HepG2 (cell line): Measurements from ENCODE around the gene PFDN2. TPM values are rescaled to one million over a fixed set of nuclear protein-coding genes. Genes with fewer than 3 reads are reported as not detected.

Experiments
- BCL3 ChIP-seq: sonication (generic); formaldehyde crosslinking; IDR thresholded peaks from 2 replicates; pipeline ENCODE4 v1.5.1; 2020; ENCODE audit warnings: mild to moderate bottlenecking, missing genetic modification reagents, moderate library complexity
- GATA4 ChIP-seq: sonication (generic); IDR thresholded peaks from 2 replicates; pipeline ENCODE4 v1.6.1; 2016; ENCODE audit warnings: antibody characterized with exemption, low read depth, borderline replicate concordance
- GATAD1 ChIP-seq: IDR thresholded peaks from 2 replicates; pipeline ENCODE4 v1.6.1; 2016; ENCODE audit warnings: missing genetic modification reagents, missing compliant biosample characterization
- GPN1 ChIP-seq: sonication (generic); formaldehyde crosslinking; IDR thresholded peaks from 2 replicates; pipeline ENCODE4 v1.5.1; 2020; ENCODE audit warnings: missing genetic modification reagents, borderline replicate concordance
- GTF3A ChIP-seq: sonication (generic); formaldehyde crosslinking; conservative IDR thresholded peaks from 2 replicates; pipeline ENCODE4 v1.4.0; 2020; ENCODE audit warnings: mild to moderate bottlenecking, missing genetic modification reagents
- IRX3 ChIP-seq: sonication (generic); formaldehyde crosslinking; IDR thresholded peaks from 2 replicates; pipeline ENCODE4 v1.8.1; 2023; ENCODE audit warnings: mild to moderate bottlenecking, low read depth, missing genetic modification reagents, borderline replicate concordance
- MED8 ChIP-seq: sonication (generic); formaldehyde crosslinking; IDR thresholded peaks from 2 replicates; pipeline ENCODE4 v1.8.1; 2023; ENCODE audit warnings: mild to moderate bottlenecking, missing genetic modification reagents; ENCODE audit not compliant: insufficient replicate concordance
- MEIS2 ChIP-seq: sonication (generic); formaldehyde crosslinking; IDR thresholded peaks from 2 replicates; pipeline ENCODE4 v1.9.0; 2021; ENCODE audit warnings: mild to moderate bottlenecking, missing genetic modification reagents
- POLR2AphosphoS5 ChIP-seq: IDR thresholded peaks from 2 replicates; pipeline ENCODE4 v1.6.1; 2012; ENCODE audit warnings: low read depth, low read length
- RORA ChIP-seq: sonication (generic); formaldehyde crosslinking; IDR thresholded peaks from 2 replicates; pipeline ENCODE4 v1.5.0; 2020; ENCODE audit warnings: mild to moderate bottlenecking, missing genetic modification reagents, moderate library complexity
- SIX1 ChIP-seq: sonication (generic); formaldehyde crosslinking; IDR thresholded peaks from 2 replicates; pipeline ENCODE4 v1.4.0; 2020; ENCODE audit warnings: missing genetic modification reagents, borderline replicate concordance
- SIX4 ChIP-seq: sonication (generic); formaldehyde crosslinking; IDR thresholded peaks from 2 replicates; pipeline ENCODE4 v1.4.0; 2020; ENCODE audit warnings: missing genetic modification reagents
- SKI ChIP-seq: fragments of 450-650 bp; IDR thresholded peaks from one replicate; pipeline ENCODE4 v1.6.1; 2018; ENCODE audit warnings: mild to moderate bottlenecking; ENCODE audit not compliant: partially characterized antibody
- SPEN ChIP-seq: sonication (generic); formaldehyde crosslinking; IDR thresholded peaks from 2 replicates; pipeline ENCODE4 v1.5.1; 2020; ENCODE audit warnings: low read depth, mild to moderate bottlenecking, missing genetic modification reagents
- THAP11 ChIP-seq: IDR thresholded peaks from 2 replicates; pipeline ENCODE4 v1.6.1; 2016; ENCODE audit warnings: missing biosample characterization, missing genetic modification reagents
- ZFAT ChIP-seq: sonication (generic); formaldehyde crosslinking; conservative IDR thresholded peaks from 2 replicates; pipeline ENCODE4 v1.8.1; 2023; ENCODE audit warnings: missing genetic modification reagents, inconsistent platforms
- ZNF44 ChIP-seq: sonication (generic); formaldehyde crosslinking; IDR thresholded peaks from 2 replicates; pipeline ENCODE4 v1.5.1; 2020; ENCODE audit warnings: mild to moderate bottlenecking, missing genetic modification reagents
- ZNF556 ChIP-seq: sonication (generic); formaldehyde crosslinking; IDR thresholded peaks from 2 replicates; pipeline ENCODE4 v1.4.0; 2020; ENCODE audit warnings: mild to moderate bottlenecking, missing genetic modification reagents, borderline replicate concordance
- ZNF567 ChIP-seq: sonication (generic); formaldehyde crosslinking; IDR thresholded peaks from 2 replicates; pipeline ENCODE4 v1.8.1; 2023; ENCODE audit warnings: mild to moderate bottlenecking, missing genetic modification reagents, borderline replicate concordance
- ZNF749 ChIP-seq: sonication (generic); formaldehyde crosslinking; IDR thresholded peaks from 2 replicates; pipeline ENCODE4 v1.8.0; 2022; ENCODE audit warnings: mild to moderate bottlenecking, missing genetic modification reagents, moderate library complexity, borderline replicate concordance
- polyA plus RNA-seq, 8 experiments: library from polyadenylated mRNA; depleted of rRNA in 3 of 8; stranded (reverse) in 7 of 8; unstranded in 1 of 8; fragments of >200 nt; fragmentation: Illumina TruSeq in 4 of 8; extraction: Trizol in 4 of 8; gene quantifications; 2 replicates each; pipeline versions ENCODE4 v1.2.1 to v1.2.3, GENCODE V29; 2011 to 2016; ENCODE audit warnings: low read depth in 4 of 8, missing spikeins in 1 of 8, mixed read lengths in 1 of 8; ENCODE audit not compliant: insufficient read depth in 1 of 8
- total RNA-seq, 5 experiments: library from RNA; depleted of rRNA; stranded (reverse); fragments of >200 nt; fragmentation: Illumina TruSeq; extraction: Trizol; gene quantifications; 2 replicates each; pipeline ENCODE4 v1.2.3, GENCODE V29; 2016; ENCODE audit warnings: low read depth in 1 of 5
- TF ChIP-seq, protein P1 (sequence below): sonication (generic); formaldehyde crosslinking; IDR thresholded peaks from 2 replicates; pipeline ENCODE4 v1.4.0; 2020; ENCODE audit warnings: mild to moderate bottlenecking, missing genetic modification reagents
- TF ChIP-seq, protein P2 (sequence below): sonication (generic); formaldehyde crosslinking; IDR thresholded peaks from 2 replicates; pipeline ENCODE4 v1.8.0; 2022; ENCODE audit warnings: missing genetic modification reagents, low read depth, mild to moderate bottlenecking, borderline replicate concordance

Gene PFDN2
- total and polyA plus RNA-seq, 2 of the 13 experiments (the other 11 are each of a cell fraction or from before 2014, with no cell fraction given): 62.6 to 63.6 TPM

DNA sequence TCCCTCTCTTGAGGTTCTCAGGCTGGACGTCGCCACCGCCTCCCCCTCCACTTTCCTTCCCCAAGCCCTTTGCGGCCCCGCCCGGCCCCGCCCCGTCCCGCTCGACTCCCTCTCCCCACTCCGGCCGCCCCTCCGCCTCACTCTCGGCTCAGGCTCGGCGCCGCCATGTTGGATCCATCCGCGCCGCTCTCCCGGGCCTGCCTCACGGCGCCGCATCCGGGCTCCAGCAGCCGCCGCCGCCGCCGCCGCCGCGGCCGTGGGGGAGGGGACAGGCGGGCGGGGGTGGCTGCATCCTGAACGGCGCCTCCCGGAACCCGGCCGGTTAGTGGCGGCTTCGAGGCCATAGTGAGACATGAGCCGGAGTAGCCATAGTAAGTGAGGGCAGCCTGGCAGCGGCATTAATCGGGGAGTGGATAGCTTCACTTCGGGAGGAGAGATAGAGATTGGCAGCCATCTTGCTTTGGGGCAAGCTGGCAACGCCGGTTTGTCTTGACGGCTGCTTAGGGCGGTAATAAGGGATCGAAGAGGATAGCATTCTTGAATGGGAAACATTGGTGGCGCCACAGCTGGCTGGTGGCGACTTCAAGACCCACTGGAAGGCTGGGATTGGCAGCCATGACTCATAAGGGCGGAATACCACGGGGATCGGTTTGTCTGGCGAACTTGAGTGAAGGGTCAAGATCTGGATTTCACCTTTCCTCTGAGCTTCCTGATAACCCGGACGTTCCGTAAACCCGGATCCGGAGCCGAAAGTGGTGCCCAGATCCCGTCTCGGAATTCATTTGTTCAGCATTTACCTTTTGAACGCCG, 14.8 kb upstream of the PFDN2 start, which contains the start of gene DEDD (continued):
- TF ChIP-seq GTF3A (CRISPR knock-in tag) (0 out of 2 replicates have a peak, but pooled peaks have one; percentile 58), ZNF44 (CRISPR knock-in tag) (no peak), SKI (peak; percentile 68), IRX3 (0 out of 2 replicates have a peak, but pooled peaks have one; percentile 46), SIX4 (CRISPR knock-in tag) (no peak), BCL3 (CRISPR knock-in tag) (0 out of 2 replicates have a peak, but pooled peaks have one; percentile 37), MED8 (CRISPR knock-in tag) (peak; percentile 38), ZNF556 (CRISPR knock-in tag) (peak; percentile 56; the same call in 1 of the 2 replicates), ZFAT (CRISPR knock-in tag) (no peak), POLR2AphosphoS5 (peak; percentile 53; the same call in 1 of the 2 replicates), ZNF567 (CRISPR knock-in tag) (no peak), GATA4 (no peak), SPEN (CRISPR knock-in tag) (peak; percentile 30; the same call in 1 of the 2 replicates), ZNF749 (CRISPR knock-in tag) (0 out of 2 replicates have a peak, but pooled peaks have one; percentile 32), SIX1 (no peak), GPN1 (CRISPR knock-in tag) (no peak), THAP11 (CRISPR knock-in tag) (peak; percentile 82), GATAD1 (CRISPR knock-in tag) (peak; percentile 32; the same call in 1 of the 2 replicates), RORA (CRISPR knock-in tag) (no peak; the same call in 1 of the 2 replicates), MEIS2 (CRISPR knock-in tag) (no peak; the same call in 1 of the 2 replicates)
- TF ChIP-seq, protein P1, sequence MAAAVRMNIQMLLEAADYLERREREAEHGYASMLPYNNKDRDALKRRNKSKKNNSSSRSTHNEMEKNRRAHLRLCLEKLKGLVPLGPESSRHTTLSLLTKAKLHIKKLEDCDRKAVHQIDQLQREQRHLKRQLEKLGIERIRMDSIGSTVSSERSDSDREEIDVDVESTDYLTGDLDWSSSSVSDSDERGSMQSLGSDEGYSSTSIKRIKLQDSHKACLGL (CRISPR knock-in tag): 0 out of 2 replicates have a peak, but pooled peaks have one; percentile 39
- TF ChIP-seq, protein P2, sequence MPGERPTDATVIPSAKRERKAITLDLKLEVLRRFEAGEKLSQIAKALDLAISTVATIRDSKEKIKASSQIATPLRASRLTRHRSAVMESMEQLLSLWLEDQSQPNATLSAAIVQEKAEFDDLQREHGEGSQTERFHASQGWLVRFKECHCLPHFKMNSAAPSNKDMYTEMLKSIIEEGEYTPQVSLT: no peak
